Measurements from ENCODE around the gene SPPL2A. TPM values are rescaled to one million over a fixed set of nuclear protein-coding genes. Genes with fewer than 3 reads are reported as not detected.

SPPL2A gene
- total and polyA plus RNA-seq, 2 of the 13 experiments (the other 11 are each of a cell fraction or from before 2014, with no cell fraction given), result 80.5 to 105 TPM

- TF ChIP-seq TEAD3 (CRISPR knock-in tag; optimal IDR thresholded peaks at IDR 0.05; ENCODE audit: borderline replicate concordance) (no peak), ZNF335 (CRISPR knock-in tag; IDR thresholded peaks at IDR 0.05) (0 out of 2 replicates have a peak, but pooled peaks have one; percentile 8), ZNF205 (CRISPR knock-in tag; IDR thresholded peaks at IDR 0.05) (peak; percentile 57; the same call in 1 of the 2 replicates), ZNF549 (CRISPR knock-in tag; IDR thresholded peaks at IDR 0.05) (no peak), SNAI1 (CRISPR knock-in tag; IDR thresholded peaks at IDR 0.05; ENCODE audit: borderline replicate concordance) (no peak; the same call in 1 of the 2 replicates), ZC3H4 (CRISPR knock-in tag; IDR thresholded peaks at IDR 0.05; ENCODE audit: borderline replicate concordance) (no peak), TOPORS (CRISPR knock-in tag; IDR thresholded peaks at IDR 0.05) (peak; percentile 90), HNRNPLL (IDR thresholded peaks at IDR 0.05; ENCODE audit: low read depth, low read length, poor library complexity, severe bottlenecking) (peak; percentile 51), ZNF496 (CRISPR knock-in tag; IDR thresholded peaks at IDR 0.05; ENCODE audit: insufficient replicate concordance) (no peak), ZNF687 (CRISPR knock-in tag; IDR thresholded peaks at IDR 0.05) (peak; percentile 93), ZNF75D (CRISPR knock-in tag; IDR thresholded peaks at IDR 0.05; ENCODE audit: borderline replicate concordance) (no peak), ZNF550 (CRISPR knock-in tag; IDR thresholded peaks at IDR 0.05; ENCODE audit: borderline replicate concordance) (no peak), ZBTB21 (CRISPR knock-in tag; IDR thresholded peaks at IDR 0.05) (no peak), ZNF12 (CRISPR knock-in tag; IDR thresholded peaks at IDR 0.05) (no peak), SMAD3 (CRISPR knock-in tag; IDR thresholded peaks at IDR 0.05) (no peak), ZBTB25 (CRISPR knock-in tag; IDR thresholded peaks at IDR 0.05) (peak; percentile 14; the same call in 1 of the 2 replicates), ATF6 (CRISPR knock-in tag; conservative IDR thresholded peaks at IDR 0.05) (no peak), ZNF451 (CRISPR knock-in tag; IDR thresholded peaks at IDR 0.05) (peak; percentile 84; the same call in 1 of the 2 replicates), BORCS8-MEF2B (CRISPR knock-in tag; IDR thresholded peaks at IDR 0.05) (no peak; the same call in 1 of the 2 replicates), FOXP1 (IDR thresholded peaks at IDR 0.05) (no peak), FOXP1 (CRISPR knock-in tag; IDR thresholded peaks at IDR 0.05) (no peak), AHR (CRISPR knock-in tag; IDR thresholded peaks at IDR 0.05) (peak; percentile 83), ZNF121 (CRISPR knock-in tag; IDR thresholded peaks at IDR 0.05) (no peak)
- TF ChIP-seq, protein P1, sequence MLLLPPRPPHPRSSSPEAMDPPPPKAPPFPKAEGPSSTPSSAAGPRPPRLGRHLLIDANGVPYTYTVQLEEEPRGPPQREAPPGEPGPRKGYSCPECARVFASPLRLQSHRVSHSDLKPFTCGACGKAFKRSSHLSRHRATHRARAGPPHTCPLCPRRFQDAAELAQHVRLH (CRISPR knock-in tag; IDR thresholded peaks at IDR 0.05; ENCODE audit: borderline replicate concordance, low read depth), result no peak; the same call in 1 of the 2 replicates
These were observed 78.8 kb downstream of the SPPL2A start, which contains the start of gene TRPM7 (continued) for GRCh38 chr15:50686469-50687301.

All from HepG2 (cell line).